Choroid plexus epithelial cell (primary cell): ENCODE results near the gene APOA1.

Experiments used
- DNase-seq: peaks from one replicate; pipeline ENCODE4 v3.0.0-alpha.2; 2010; ENCODE audit warnings: low read depth
- H3K4me3 ChIP-seq: 2 replicates; pipeline ENCODE4 v1.5.1; 2011; ENCODE audit warnings: low read depth, mild to moderate bottlenecking, control low read depth, low read length, moderate library complexity
- CTCF ChIP-seq: conservative IDR thresholded peaks from 2 replicates; pipeline ENCODE4 v1.5.1; 2011; ENCODE audit warnings: low read depth, mild to moderate bottlenecking, control low read depth, inconsistent platforms, low read length, moderate library complexity

The APOA1 gene

GRCh38 chr11:116831790-116832349, 5.6 kb downstream of the APOA1 start:
- no peak overlapping the region for H3K4me3 ChIP-seq
- TF ChIP-seq CTCF: no peak
- no peak for DNase-seq

- TF ChIP-seq CTCF: no peak
- no peak for DNase-seq
- H3K4me3 ChIP-seq: no peak overlapping the region
Observed at GRCh38 chr11:116830184-116830912, 7.1 kb downstream of the APOA1 start.

DNA sequence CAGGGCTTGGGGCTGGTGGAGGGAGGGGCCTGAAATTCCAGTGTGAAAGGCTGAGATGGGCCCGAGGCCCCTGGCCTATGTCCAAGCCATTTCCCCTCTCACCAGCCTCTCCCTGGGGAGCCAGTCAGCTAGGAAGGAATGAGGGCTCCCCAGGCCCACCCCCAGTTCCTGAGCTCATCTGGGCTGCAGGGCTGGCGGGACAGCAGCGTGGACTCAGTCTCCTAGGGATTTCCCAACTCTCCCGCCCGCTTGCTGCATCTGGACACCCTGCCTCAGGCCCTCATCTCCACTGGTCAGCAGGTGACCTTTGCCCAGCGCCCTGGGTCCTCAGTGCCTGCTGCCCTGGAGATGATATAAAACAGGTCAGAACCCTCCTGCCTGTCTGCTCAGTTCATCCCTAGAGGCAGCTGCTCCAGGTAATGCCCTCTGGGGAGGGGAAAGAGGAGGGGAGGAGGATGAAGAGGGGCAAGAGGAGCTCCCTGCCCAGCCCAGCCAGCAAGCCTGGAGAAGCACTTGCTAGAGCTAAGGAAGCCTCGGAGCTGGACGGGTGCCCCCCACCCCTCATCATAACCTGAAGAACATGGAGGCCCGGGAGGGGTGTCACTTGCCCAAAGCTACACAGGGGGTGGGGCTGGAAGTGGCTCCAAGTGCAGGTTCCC, 7.8 kb downstream of the APOA1 start, which contains the start of gene APOC3:
Gene APOC3, plus strand, starts transcription at position 383 of the 659 bp plus-strand sequence. CDS start 676 bp downstream, outside the sequence.
- DNase-seq: peak; percentile 41
- no peak within 1 kb of the TSS for H3K4me3 ChIP-seq
- no peak for TF ChIP-seq CTCF

GRCh38 chr11:116828632-116829524, 8.5 kb downstream of the APOA1 start:
- H3K4me3 ChIP-seq: no peak overlapping the region
- DNase-seq: no peak
- peak; percentile 4 for TF ChIP-seq CTCF

DNA sequence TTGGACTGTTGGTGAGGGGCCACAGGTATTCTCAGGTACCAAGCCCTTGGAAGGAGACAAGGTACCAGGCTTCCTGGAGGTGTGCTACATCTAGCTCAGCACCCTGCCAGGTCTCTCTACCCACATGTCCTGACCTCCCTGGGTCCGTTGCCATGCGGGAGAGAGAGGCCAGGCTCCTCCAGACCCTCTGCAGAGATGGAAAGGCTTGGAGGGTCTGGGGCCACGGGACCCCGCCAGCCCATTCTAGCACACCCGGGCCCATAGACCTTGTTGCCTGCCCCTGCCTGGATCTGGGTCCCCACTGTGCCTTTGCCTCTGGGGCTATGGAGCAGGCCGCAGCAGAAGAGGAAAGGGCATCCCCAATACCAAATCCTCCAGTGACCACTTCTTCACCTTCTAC, 10.0 kb downstream of the APOA1 start:
- no peak overlapping the region for H3K4me3 ChIP-seq
- DNase-seq: no peak
- no peak for TF ChIP-seq CTCF

GRCh38 chr11:116826751-116827431, 10.5 kb downstream of the APOA1 start:
- no peak overlapping the region for H3K4me3 ChIP-seq
- TF ChIP-seq CTCF: no peak
- DNase-seq: no peak
